ENCODE data around the gene TOMM34. TPM values are rescaled to one million over a fixed set of nuclear protein-coding genes. Genes with fewer than 3 reads are reported as not detected.

TOMM34 gene
- total and polyA plus RNA-seq, 4 donors = 4.4 to 12.1 (median 7.8) TPM

DNA sequence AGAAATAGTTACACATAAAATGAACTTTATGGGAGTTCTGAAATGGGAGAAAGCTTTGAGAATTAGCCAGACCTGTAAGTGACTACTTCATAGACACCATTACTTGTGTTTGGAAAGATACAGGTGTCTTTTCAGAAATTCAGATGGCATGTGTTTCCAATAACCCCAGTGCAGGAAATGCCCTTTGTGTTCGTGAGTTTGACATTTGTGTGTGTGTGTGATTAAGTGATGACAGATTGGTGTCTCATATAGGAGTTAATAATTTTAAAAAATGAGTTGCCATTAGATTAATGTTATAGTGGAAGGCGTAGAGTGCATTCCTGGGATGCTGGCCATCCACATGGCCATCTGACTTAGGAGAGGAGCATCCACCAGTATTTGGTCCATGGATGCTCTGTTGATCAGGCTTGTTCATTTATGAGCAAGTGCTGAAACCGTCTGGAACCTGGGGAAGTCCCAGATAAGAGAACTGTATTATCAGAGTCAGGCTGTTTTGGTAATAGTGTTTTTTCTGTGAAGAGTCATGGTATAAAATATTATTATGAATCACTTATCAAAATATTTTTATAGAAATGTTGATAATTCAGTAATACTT lies 9.2 kb upstream of the TOMM34 start:
- no peak for DNase-seq (ENCODE audit: low spot score)
- WGBS = 75% methylated on average over 3 of the region's 3 CpGs

DNA sequence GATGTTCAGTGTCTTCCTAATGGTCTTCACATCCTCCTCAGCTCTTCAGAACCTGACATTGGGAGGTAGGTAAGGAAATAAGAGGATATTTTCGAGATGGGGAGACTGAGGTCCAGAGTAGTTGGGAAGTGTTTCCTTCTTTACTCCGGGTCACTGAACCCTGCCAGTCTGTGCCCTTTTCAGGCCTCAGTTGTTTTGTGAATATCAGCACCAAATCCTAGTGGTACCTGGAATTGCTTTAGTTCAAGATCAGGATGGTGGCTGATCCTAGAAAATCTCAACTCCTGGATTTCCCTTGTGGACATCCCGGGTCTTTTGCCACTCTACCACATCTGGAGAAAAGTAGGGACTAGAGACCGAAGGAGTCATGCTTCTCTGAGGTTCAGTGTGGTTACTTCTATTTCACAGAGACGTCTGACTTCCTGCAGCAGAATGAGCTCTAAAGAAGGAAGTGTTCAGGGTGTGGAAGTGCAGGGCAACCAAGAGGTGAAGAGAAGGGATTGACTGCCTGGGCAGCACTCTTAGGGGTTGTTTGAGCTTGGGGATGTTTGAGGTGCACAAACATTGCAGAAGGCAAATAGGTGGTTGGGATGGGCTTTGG lies 7.1 kb upstream of the TOMM34 start:
- Histone ChIP-seq H3K27ac (ENCODE audit: low read depth in 1 of 2, low read length in 2 of 2) (peak overlapping the region; percentile 74 to 80), H3K36me3 (ENCODE audit: control insufficient read depth in 4 of 4, insufficient read depth in 3 of 4, low read depth in 1 of 4, low read length in 3 of 4) (peaks cover 0 to 4% (median 0%) of the 10 kb centered on the region in 4 donors), H3K4me3 (ENCODE audit: low read depth in 1 of 3, low read length in 3 of 3) (peak overlapping the region; percentile 78 to 86 (median 83)), H3K9me3 (ENCODE audit: control insufficient read depth in 4 of 4, low read length in 3 of 4) (no peaks in the 10 kb centered on the region), H3K9ac (ENCODE audit: low read depth in 1 of 2, low read length in 2 of 2) (peak overlapping the region in 1 of 2 donors; percentile 77), H3K4me1 (ENCODE audit: control insufficient read depth in 4 of 4, insufficient read depth in 4 of 4, low read length in 3 of 4) (peaks cover 0 to 25% (median 19%) of the 10 kb centered on the region in 4 donors), H3K27me3 (ENCODE audit: control insufficient read depth in 4 of 4, insufficient read depth in 4 of 4, low read length in 3 of 4) (no peaks in the 10 kb centered on the region)
- TF ChIP-seq, protein P1, sequence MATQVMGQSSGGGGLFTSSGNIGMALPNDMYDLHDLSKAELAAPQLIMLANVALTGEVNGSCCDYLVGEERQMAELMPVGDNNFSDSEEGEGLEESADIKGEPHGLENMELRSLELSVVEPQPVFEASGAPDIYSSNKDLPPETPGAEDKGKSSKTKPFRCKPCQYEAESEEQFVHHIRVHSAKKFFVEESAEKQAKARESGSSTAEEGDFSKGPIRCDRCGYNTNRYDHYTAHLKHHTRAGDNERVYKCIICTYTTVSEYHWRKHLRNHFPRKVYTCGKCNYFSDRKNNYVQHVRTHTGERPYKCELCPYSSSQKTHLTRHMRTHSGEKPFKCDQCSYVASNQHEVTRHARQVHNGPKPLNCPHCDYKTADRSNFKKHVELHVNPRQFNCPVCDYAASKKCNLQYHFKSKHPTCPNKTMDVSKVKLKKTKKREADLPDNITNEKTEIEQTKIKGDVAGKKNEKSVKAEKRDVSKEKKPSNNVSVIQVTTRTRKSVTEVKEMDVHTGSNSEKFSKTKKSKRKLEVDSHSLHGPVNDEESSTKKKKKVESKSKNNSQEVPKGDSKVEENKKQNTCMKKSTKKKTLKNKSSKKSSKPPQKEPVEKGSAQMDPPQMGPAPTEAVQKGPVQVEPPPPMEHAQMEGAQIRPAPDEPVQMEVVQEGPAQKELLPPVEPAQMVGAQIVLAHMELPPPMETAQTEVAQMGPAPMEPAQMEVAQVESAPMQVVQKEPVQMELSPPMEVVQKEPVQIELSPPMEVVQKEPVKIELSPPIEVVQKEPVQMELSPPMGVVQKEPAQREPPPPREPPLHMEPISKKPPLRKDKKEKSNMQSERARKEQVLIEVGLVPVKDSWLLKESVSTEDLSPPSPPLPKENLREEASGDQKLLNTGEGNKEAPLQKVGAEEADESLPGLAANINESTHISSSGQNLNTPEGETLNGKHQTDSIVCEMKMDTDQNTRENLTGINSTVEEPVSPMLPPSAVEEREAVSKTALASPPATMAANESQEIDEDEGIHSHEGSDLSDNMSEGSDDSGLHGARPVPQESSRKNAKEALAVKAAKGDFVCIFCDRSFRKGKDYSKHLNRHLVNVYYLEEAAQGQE (IDR thresholded peaks at IDR 0.05) = no peak
- no peak for TF ChIP-seq EGR1 (IDR thresholded peaks at IDR 0.05; ENCODE audit: low read depth in 2 of 2)
- TF ChIP-seq ZBTB33 (IDR thresholded peaks at IDR 0.05) = no peak
- no peak for TF ChIP-seq JUND (IDR thresholded peaks at IDR 0.05)
- TF ChIP-seq FOXA2 (IDR thresholded peaks at IDR 0.05) = no peak
- no peak for TF ChIP-seq TAF1 (conservative IDR thresholded peaks at IDR 0.05)
- no peak for TF ChIP-seq ATF3 (IDR thresholded peaks at IDR 0.05)
- TF ChIP-seq RAD21 (IDR thresholded peaks at IDR 0.05) = no peak
- no peak for TF ChIP-seq SP1 (IDR thresholded peaks at IDR 0.05)
- TF ChIP-seq HNF4A (conservative IDR thresholded peaks at IDR 0.05) = no peak
- no peak for TF ChIP-seq HNF4G (IDR thresholded peaks at IDR 0.05)
- TF ChIP-seq RXRA (IDR thresholded peaks at IDR 0.05) = no peak
- TF ChIP-seq, protein P2, sequence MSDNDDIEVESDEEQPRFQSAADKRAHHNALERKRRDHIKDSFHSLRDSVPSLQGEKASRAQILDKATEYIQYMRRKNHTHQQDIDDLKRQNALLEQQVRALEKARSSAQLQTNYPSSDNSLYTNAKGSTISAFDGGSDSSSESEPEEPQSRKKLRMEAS (IDR thresholded peaks at IDR 0.05) = no peak
- TF ChIP-seq FOXA1 (IDR thresholded peaks at IDR 0.05) = no peak
- TF ChIP-seq CTCF (IDR thresholded peaks at IDR 0.05; ENCODE audit: low read depth, low read length, missing input control) = no peak
- 38% methylated on average over 5 of the region's 5 CpGs for WGBS
- DNase-seq (ENCODE audit: low spot score) = no peak

More for the DNA sequence above, 9.2 kb upstream of the TOMM34 start:
- Histone ChIP-seq H3K4me3 (ENCODE audit: low read depth in 1 of 3, low read length in 3 of 3) (no peak overlapping the region), H3K9me3 (ENCODE audit: control insufficient read depth in 4 of 4, low read length in 3 of 4) (no peaks in the 10 kb centered on the region), H3K27ac (ENCODE audit: low read depth in 1 of 2, low read length in 2 of 2) (no peak overlapping the region), H3K4me1 (ENCODE audit: control insufficient read depth in 4 of 4, insufficient read depth in 4 of 4, low read length in 3 of 4) (peaks cover 0 to 25% (median 19%) of the 10 kb centered on the region in 4 donors), H3K27me3 (ENCODE audit: control insufficient read depth in 4 of 4, insufficient read depth in 4 of 4, low read length in 3 of 4) (no peaks in the 10 kb centered on the region), H3K36me3 (ENCODE audit: control insufficient read depth in 4 of 4, insufficient read depth in 3 of 4, low read depth in 1 of 4, low read length in 3 of 4) (peaks cover 0 to 20% (median 5%) of the 10 kb centered on the region in 4 donors), H3K9ac (ENCODE audit: low read depth in 1 of 2, low read length in 2 of 2) (no peak overlapping the region)
- no peak for TF ChIP-seq RXRA (IDR thresholded peaks at IDR 0.05)
- TF ChIP-seq EGR1 (IDR thresholded peaks at IDR 0.05; ENCODE audit: low read depth in 2 of 2) = no peak
- no peak for TF ChIP-seq SP1 (IDR thresholded peaks at IDR 0.05)
- no peak for TF ChIP-seq FOXA1 (IDR thresholded peaks at IDR 0.05)
- TF ChIP-seq YY1 (IDR thresholded peaks at IDR 0.05) = no peak
